ENCODE data around the gene MAP1LC3B2. TPM values are rescaled to one million over a fixed set of nuclear protein-coding genes. Genes with fewer than 3 reads are reported as not detected.

MAP1LC3B2 gene
- total and polyA plus RNA-seq, 8 donors, result 1.3 to 16.9 (median 2.3) TPM; not detected in 2

DNA sequence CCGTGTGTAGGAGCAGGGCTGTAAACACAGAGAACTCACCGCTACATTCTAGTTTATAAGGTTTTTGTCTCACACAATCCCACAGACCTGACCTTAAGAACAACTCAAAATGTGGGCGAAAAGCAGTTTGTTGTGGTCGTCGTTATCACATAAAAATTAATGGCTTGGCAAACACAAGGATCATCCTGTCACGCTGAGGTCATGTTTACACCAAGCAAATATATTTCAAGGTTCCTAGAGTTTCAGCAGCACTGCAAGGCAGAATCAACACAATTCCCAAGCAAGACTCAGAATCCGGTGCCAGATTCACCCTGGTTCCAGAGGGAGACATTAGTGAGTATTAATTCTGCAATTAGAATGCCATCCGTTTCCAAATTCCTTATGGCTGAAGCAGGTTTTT is 30.1 kb upstream of the MAP1LC3B2 start:
- Histone ChIP-seq H3K4me3 (no peak overlapping the region), H3K27me3 (no peaks in the 10 kb centered on the region), H3K27ac (peak overlapping the region in 3 of 5 donors; percentile 37 to 53 (median 39)), H3K4me1 (peaks cover 17 to 56% (median 37%) of the 10 kb centered on the region in 4 donors), H3K36me3 (no peaks in the 10 kb centered on the region), H3K9me3 (no peaks in the 10 kb centered on the region)
- TF ChIP-seq POLR2A (IDR thresholded peaks at IDR 0.05) (no peak), POLR2AphosphoS5 (IDR thresholded peaks at IDR 0.05) (no peak), EP300 (IDR thresholded peaks at IDR 0.05) (no peak)
- TF ChIP-seq, protein P1, sequence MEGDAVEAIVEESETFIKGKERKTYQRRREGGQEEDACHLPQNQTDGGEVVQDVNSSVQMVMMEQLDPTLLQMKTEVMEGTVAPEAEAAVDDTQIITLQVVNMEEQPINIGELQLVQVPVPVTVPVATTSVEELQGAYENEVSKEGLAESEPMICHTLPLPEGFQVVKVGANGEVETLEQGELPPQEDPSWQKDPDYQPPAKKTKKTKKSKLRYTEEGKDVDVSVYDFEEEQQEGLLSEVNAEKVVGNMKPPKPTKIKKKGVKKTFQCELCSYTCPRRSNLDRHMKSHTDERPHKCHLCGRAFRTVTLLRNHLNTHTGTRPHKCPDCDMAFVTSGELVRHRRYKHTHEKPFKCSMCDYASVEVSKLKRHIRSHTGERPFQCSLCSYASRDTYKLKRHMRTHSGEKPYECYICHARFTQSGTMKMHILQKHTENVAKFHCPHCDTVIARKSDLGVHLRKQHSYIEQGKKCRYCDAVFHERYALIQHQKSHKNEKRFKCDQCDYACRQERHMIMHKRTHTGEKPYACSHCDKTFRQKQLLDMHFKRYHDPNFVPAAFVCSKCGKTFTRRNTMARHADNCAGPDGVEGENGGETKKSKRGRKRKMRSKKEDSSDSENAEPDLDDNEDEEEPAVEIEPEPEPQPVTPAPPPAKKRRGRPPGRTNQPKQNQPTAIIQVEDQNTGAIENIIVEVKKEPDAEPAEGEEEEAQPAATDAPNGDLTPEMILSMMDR (IDR thresholded peaks at IDR 0.05), result no peak
- DNase-seq, result peak in 1 of 2 donors; percentile 72
- intact Hi-C loops (cut with DNase I; ENCODE audit: low total_unique reads), result no loop called here
- 25 to 49% (median 26%) methylated on average over 8 of the region's 8 CpGs for WGBS, 5 donors

DNA sequence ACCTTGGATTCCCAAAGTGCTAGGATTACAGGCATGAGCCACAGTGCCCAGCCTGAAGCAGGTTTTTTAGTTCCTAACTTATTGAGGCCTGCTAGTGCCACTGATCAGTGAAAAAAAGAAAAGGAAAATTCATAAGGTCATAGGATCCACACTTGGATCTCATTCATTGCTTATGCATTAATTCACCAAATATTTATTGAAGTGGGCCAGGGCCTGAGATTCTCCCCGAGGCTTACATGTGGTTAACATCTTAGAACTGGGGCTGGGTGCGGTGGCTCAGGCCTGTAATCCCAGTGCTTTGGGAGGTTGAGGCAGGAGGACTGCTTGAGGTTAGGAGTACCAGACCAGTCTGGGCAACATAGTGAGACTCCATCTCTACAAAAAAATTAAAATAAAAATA is 29.5 kb upstream of the MAP1LC3B2 start:
- H3K4me3 ChIP-seq, result no peak overlapping the region
- H3K27me3 ChIP-seq, result no peaks in the 10 kb centered on the region
- DNase-seq, result no peak
- TF ChIP-seq, protein P1 (IDR thresholded peaks at IDR 0.05), result no peak
- TF ChIP-seq POLR2A (IDR thresholded peaks at IDR 0.05) (no peak), POLR2AphosphoS5 (IDR thresholded peaks at IDR 0.05) (no peak), EP300 (IDR thresholded peaks at IDR 0.05) (no peak)
- intact Hi-C loops (cut with DNase I; ENCODE audit: low total_unique reads), result no loop called here
- peak overlapping the region in 1 of 5 donors; percentile 53 for H3K27ac ChIP-seq
- H3K9me3 ChIP-seq, result no peaks in the 10 kb centered on the region
- peaks cover 21 to 57% (median 41%) of the 10 kb centered on the region in 4 donors for H3K4me1 ChIP-seq
- 58 to 70% (median 63%) methylated on average over 2 of the region's 2 CpGs for WGBS, 5 donors
- H3K36me3 ChIP-seq, result no peaks in the 10 kb centered on the region

DNA sequence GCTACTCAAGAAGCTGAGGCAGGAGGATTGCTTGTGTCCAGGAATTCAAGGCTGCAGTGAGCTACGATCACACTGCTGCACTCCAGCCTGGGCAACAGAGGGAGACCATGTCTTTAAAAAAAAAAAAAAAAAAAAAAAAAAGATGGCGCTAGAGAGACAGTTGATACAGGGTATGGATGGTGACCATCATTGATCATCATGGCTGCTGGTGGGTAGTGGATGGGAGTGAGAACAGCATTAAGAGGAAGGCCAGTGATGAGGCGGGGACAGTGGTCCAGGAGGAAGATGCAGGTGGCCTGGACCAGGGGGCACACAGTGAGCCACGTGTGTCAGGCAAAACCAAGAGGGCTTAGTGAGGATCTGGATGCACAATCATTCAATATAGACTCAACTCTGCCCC is 26.8 kb upstream of the MAP1LC3B2 start:
- Histone ChIP-seq H3K27me3 (no peaks in the 10 kb centered on the region), H3K4me3 (no peak overlapping the region), H3K36me3 (no peaks in the 10 kb centered on the region), H3K9me3 (no peaks in the 10 kb centered on the region), H3K4me1 (peaks cover 16 to 44% (median 32%) of the 10 kb centered on the region in 4 donors), H3K27ac (peak overlapping the region in 2 of 5 donors; percentile 83 to 86)
- 68 to 82% (median 74%) methylated on average over 4 of the region's 4 CpGs for WGBS, 5 donors
- DNase-seq, result no peak
- TF ChIP-seq POLR2A (IDR thresholded peaks at IDR 0.05) (no peak), EP300 (IDR thresholded peaks at IDR 0.05) (no peak), POLR2AphosphoS5 (IDR thresholded peaks at IDR 0.05) (no peak)
- TF ChIP-seq, protein P1 (IDR thresholded peaks at IDR 0.05), result no peak
- intact Hi-C loops (cut with DNase I; ENCODE audit: low total_unique reads), result no loop called here

DNA sequence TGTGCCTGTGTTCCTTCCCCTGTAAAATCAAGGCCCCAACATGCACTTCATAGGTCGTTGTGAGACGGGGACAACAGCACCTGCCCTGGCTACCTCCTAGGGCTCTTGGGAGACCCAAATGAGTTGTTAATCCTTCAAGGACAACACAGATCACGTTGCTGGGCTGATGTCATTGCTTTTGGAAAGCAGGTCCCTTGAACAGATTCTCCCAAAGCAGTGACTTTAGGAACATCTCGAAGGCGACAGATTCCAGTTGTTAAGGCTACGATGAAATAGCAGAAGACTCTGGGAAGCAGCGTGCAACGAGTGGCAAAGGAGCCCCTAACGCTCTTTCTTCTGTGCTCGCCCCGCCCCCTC is 26.2 kb upstream of the MAP1LC3B2 start:
- peak overlapping the region in 4 of 5 donors; percentile 61 to 86 (median 80) for H3K27ac ChIP-seq
- DNase-seq, result no peak
- TF ChIP-seq POLR2AphosphoS5 (IDR thresholded peaks at IDR 0.05) (no peak), POLR2A (IDR thresholded peaks at IDR 0.05) (no peak), EP300 (IDR thresholded peaks at IDR 0.05) (no peak)
- TF ChIP-seq, protein P1 (IDR thresholded peaks at IDR 0.05), result no peak
- no peaks in the 10 kb centered on the region for H3K36me3 ChIP-seq
- 2 to 6% (median 4%) methylated on average over 9 to 11 of the region's 11 CpGs for WGBS, 5 donors
- intact Hi-C loops (cut with DNase I; ENCODE audit: low total_unique reads), result no loop called here
- H3K9me3 ChIP-seq, result no peaks in the 10 kb centered on the region
- peak overlapping the region; percentile 52 to 68 (median 57) for H3K4me3 ChIP-seq
- H3K27me3 ChIP-seq, result no peaks in the 10 kb centered on the region
- H3K4me1 ChIP-seq, result peaks cover 16 to 44% (median 32%) of the 10 kb centered on the region in 4 donors

All from stomach (tissue), 9 donors.